Measurements from ENCODE around the gene SPDEF.

DNA sequence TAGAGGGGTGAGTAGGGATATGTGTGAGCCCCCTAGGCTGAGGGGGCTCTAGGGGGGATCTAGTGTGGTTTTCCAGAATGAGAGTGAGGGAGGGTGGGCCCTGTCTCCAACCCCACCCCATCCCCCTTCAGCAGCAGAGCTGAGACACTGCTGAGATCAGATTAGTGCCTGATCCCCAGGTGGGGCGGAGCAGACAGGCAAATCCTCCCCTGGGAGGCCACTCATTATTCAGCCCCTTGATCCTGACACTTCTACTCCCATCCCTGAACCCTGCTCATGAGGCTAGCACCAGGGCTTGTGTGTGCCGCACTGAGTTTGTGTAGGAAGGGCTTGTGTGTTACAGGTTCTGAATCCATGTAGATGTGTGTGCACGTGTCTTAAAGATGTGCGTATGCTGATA is 42.5 kb downstream of the SPDEF start:
- TF ChIP-seq, protein P1, sequence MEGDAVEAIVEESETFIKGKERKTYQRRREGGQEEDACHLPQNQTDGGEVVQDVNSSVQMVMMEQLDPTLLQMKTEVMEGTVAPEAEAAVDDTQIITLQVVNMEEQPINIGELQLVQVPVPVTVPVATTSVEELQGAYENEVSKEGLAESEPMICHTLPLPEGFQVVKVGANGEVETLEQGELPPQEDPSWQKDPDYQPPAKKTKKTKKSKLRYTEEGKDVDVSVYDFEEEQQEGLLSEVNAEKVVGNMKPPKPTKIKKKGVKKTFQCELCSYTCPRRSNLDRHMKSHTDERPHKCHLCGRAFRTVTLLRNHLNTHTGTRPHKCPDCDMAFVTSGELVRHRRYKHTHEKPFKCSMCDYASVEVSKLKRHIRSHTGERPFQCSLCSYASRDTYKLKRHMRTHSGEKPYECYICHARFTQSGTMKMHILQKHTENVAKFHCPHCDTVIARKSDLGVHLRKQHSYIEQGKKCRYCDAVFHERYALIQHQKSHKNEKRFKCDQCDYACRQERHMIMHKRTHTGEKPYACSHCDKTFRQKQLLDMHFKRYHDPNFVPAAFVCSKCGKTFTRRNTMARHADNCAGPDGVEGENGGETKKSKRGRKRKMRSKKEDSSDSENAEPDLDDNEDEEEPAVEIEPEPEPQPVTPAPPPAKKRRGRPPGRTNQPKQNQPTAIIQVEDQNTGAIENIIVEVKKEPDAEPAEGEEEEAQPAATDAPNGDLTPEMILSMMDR (IDR thresholded peaks at IDR 0.05) = no peak
- no peak for TF ChIP-seq POLR2AphosphoS5 (IDR thresholded peaks at IDR 0.05; ENCODE audit: insufficient read depth in 1 of 2, low read depth in 1 of 2)

Data from vagina (tissue), 2 donors.